Measurements from ENCODE around the gene CD2. TPM values are rescaled to one million over a fixed set of nuclear protein-coding genes. Genes with fewer than 3 reads are reported as not detected.

Gene CD2
- total RNA-seq, 4 donors from 2014 or later: 0.16 TPM; not detected in 3

- no peak for DNase-seq
- intact Hi-C loops (cut with DNase I; ENCODE audit: low total_unique reads): no loop called here
- no peaks in the 10 kb centered on the region for H3K9me3 ChIP-seq
- H3K36me3 ChIP-seq: no peaks in the 10 kb centered on the region
- in situ Hi-C loops (cut with MboI; ENCODE audit: low sequenced_read_pairs in 4 of 4): no loop called here
- TF ChIP-seq POLR2A (IDR thresholded peaks at IDR 0.05) (no peak), CTCF (IDR thresholded peaks at IDR 0.05 in 4 of 5, conservative IDR thresholded peaks at IDR 0.05 in 1 of 5) (no peak)
- no peak for ATAC-seq
- no peak overlapping the region for H3K4me3 ChIP-seq
- no peaks in the 10 kb centered on the region for H3K4me1 ChIP-seq
- H3K27me3 ChIP-seq: no peaks in the 10 kb centered on the region
- H3K27ac ChIP-seq: no peak overlapping the region
These were observed 31.8 kb downstream of the CD2 start for GRCh38 chr1:116786049-116786448.

GRCh38 chr1:116791727-116792126 is 37.5 kb downstream of the CD2 start:
- no peak for DNase-seq
- Histone ChIP-seq H3K27me3 (no peaks in the 10 kb centered on the region), H3K4me1 (no peaks in the 10 kb centered on the region), H3K36me3 (no peaks in the 10 kb centered on the region), H3K4me3 (no peak overlapping the region), H3K9me3 (no peaks in the 10 kb centered on the region), H3K27ac (no peak overlapping the region)
- intact Hi-C loops (cut with DNase I; ENCODE audit: low total_unique reads) (no loop called here), in situ Hi-C loops (cut with MboI; ENCODE audit: low sequenced_read_pairs in 4 of 4) (no loop called here)
- ATAC-seq: no peak
- TF ChIP-seq POLR2A (IDR thresholded peaks at IDR 0.05) (no peak), CTCF (IDR thresholded peaks at IDR 0.05 in 4 of 5, conservative IDR thresholded peaks at IDR 0.05 in 1 of 5) (no peak)

GRCh38 chr1:116793357-116793935 is 39.2 kb downstream of the CD2 start:
- DNase-seq: no peak
- Histone ChIP-seq H3K4me1 (no peaks in the 10 kb centered on the region), H3K27ac (no peak overlapping the region), H3K9me3 (no peaks in the 10 kb centered on the region), H3K27me3 (no peaks in the 10 kb centered on the region), H3K4me3 (no peak overlapping the region), H3K36me3 (no peaks in the 10 kb centered on the region)
- intact Hi-C loops (cut with DNase I; ENCODE audit: low total_unique reads): no loop called here
- ATAC-seq: no peak
- TF ChIP-seq POLR2A (IDR thresholded peaks at IDR 0.05): no peak
- no peak for TF ChIP-seq CTCF (IDR thresholded peaks at IDR 0.05 in 4 of 5, conservative IDR thresholded peaks at IDR 0.05 in 1 of 5)
- in situ Hi-C loops (cut with MboI; ENCODE audit: low sequenced_read_pairs in 4 of 4): no loop called here

- intact Hi-C loops (cut with DNase I; ENCODE audit: low total_unique reads): no loop called here
These were observed 40.1 kb downstream of the CD2 start for GRCh38 chr1:116794371-116794770.

More at GRCh38 chr1:116794371-116794770, 40.1 kb downstream of the CD2 start:
- Histone ChIP-seq H3K27me3 (no peaks in the 10 kb centered on the region), H3K36me3 (no peaks in the 10 kb centered on the region), H3K9me3 (no peaks in the 10 kb centered on the region), H3K4me1 (no peaks in the 10 kb centered on the region), H3K4me3 (no peak overlapping the region), H3K27ac (no peak overlapping the region)
- ATAC-seq (no peak), DNase-seq (no peak)
- TF ChIP-seq POLR2A (IDR thresholded peaks at IDR 0.05) (no peak), CTCF (IDR thresholded peaks at IDR 0.05 in 4 of 5, conservative IDR thresholded peaks at IDR 0.05 in 1 of 5) (no peak)
- in situ Hi-C loops (cut with MboI; ENCODE audit: low sequenced_read_pairs in 4 of 4): no loop called here
